Vagina (tissue), 2 donors: ENCODE results near the gene KMT2A. TPM values are rescaled to one million over a fixed set of nuclear protein-coding genes. Genes with fewer than 3 reads are reported as not detected.

Experiments used
- DNase-seq, 2 donors: peaks; one replicate each; pipeline ENCODE4 v3.0.0-alpha.2; 2017; ENCODE audit errors: extremely low spot score in 2 of 2
- H3K27ac ChIP-seq: fragments of 200-600 bp; sonication (generic); one replicate; pipeline ENCODE4 v1.5.1; 2019
- H3K27me3 ChIP-seq: fragments of 200-600 bp; sonication (generic); one replicate; pipeline ENCODE4 v1.5.1; 2019
- H3K36me3 ChIP-seq, 2 donors: fragments of 200-600 bp; sonication (generic); one replicate each; pipeline ENCODE4 v1.5.1; 2017 to 2019
- H3K4me1 ChIP-seq: fragments of 200-600 bp; sonication (generic); one replicate; pipeline ENCODE4 v1.5.1; 2019
- H3K4me3 ChIP-seq, 2 donors: fragments of 200-600 bp; sonication (generic); 1 replicate in 1 of 2; 2 replicates in 1 of 2; pipeline ENCODE4 v1.5.1; 2016 to 2019
- H3K9me3 ChIP-seq: fragments of 200-600 bp; sonication (generic); one replicate; pipeline ENCODE4 v1.5.1; 2019
- POLR2A ChIP-seq, 2 donors: fragments of 450-650 bp; IDR thresholded peaks; one replicate each; pipeline ENCODE4 v1.6.1; 2017; ENCODE audit warnings: antibody characterized with exemption in 2 of 2, mild to moderate bottlenecking in 2 of 2, moderate library complexity in 2 of 2
- POLR2AphosphoS5 ChIP-seq, 2 donors: sonication (generic); formaldehyde crosslinking; IDR thresholded peaks; one replicate each; pipeline ENCODE4 v1.9.0; 2017; ENCODE audit warnings: antibody characterized with exemption in 2 of 2, mild to moderate bottlenecking in 2 of 2, low read depth in 1 of 2; ENCODE audit not compliant: insufficient read depth in 1 of 2
- intact Hi-C: fragments of 100-400 bp; cut with DNase I; formaldehyde crosslinking; loops from one replicate; pipeline ENCODE4 v1.15.1; 2023
- total RNA-seq: library from RNA; depleted of rRNA; stranded (reverse); fragments of >200 nt; gene quantifications from one replicate; pipeline ENCODE4 v1.2.3, GENCODE V29; 2016
- TF ChIP-seq, protein P1 (sequence below), 3 experiments: fragments of 450-650 bp in 2 of 3; fragments of 200-600 bp in 1 of 3; sonication (generic) in 1 of 3; IDR thresholded peaks; one replicate each; pipeline ENCODE4 v1.5.1; 2017 to 2019; ENCODE audit warnings: antibody characterized with exemption in 3 of 3, mild to moderate bottlenecking in 2 of 3, moderate library complexity in 2 of 3

KMT2A gene
- total RNA-seq, 1 donor from 2014 or later, result 72.7 TPM

GRCh38 chr11:118533769-118534729, 97.8 kb downstream of the KMT2A start:
- TF ChIP-seq, protein P1, sequence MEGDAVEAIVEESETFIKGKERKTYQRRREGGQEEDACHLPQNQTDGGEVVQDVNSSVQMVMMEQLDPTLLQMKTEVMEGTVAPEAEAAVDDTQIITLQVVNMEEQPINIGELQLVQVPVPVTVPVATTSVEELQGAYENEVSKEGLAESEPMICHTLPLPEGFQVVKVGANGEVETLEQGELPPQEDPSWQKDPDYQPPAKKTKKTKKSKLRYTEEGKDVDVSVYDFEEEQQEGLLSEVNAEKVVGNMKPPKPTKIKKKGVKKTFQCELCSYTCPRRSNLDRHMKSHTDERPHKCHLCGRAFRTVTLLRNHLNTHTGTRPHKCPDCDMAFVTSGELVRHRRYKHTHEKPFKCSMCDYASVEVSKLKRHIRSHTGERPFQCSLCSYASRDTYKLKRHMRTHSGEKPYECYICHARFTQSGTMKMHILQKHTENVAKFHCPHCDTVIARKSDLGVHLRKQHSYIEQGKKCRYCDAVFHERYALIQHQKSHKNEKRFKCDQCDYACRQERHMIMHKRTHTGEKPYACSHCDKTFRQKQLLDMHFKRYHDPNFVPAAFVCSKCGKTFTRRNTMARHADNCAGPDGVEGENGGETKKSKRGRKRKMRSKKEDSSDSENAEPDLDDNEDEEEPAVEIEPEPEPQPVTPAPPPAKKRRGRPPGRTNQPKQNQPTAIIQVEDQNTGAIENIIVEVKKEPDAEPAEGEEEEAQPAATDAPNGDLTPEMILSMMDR (IDR thresholded peaks at IDR 0.05), result no peak
- no peak for TF ChIP-seq POLR2A (IDR thresholded peaks at IDR 0.05)
- TF ChIP-seq POLR2AphosphoS5 (IDR thresholded peaks at IDR 0.05; ENCODE audit: insufficient read depth in 1 of 2, low read depth in 1 of 2), result no peak
- H3K4me1 ChIP-seq, result peaks cover 27% of the 10 kb centered on the region
- DNase-seq, result no peak
- H3K36me3 ChIP-seq, result no peaks in the 10 kb centered on the region
- no peaks in the 10 kb centered on the region for H3K9me3 ChIP-seq
- no peaks in the 10 kb centered on the region for H3K27me3 ChIP-seq
- no peak overlapping the region for H3K4me3 ChIP-seq
- intact Hi-C loops, result no loop called here
- H3K27ac ChIP-seq, result no peak overlapping the region

DNA sequence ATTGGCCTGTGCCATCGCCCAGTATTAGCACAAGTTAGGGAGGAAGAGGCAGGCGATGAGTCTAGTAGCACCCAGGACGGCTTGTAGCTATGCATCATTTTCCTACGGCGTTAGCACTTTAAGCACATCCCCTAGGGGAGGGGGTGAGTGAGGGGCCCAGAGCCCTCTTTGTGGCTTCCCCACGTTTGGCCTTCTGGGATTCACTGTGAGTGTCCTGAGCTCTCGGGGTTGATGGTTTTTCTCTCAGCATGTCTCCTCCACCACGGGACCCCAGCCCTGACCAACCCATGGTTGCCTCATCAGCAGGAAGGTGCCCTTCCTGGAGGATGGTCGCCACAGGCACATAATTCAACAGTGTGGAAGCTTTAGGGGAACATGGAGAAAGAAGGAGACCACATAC, 99.0 kb downstream of the KMT2A start:
- Histone ChIP-seq H3K4me3 (no peak overlapping the region), H3K27me3 (no peaks in the 10 kb centered on the region), H3K9me3 (no peaks in the 10 kb centered on the region), H3K36me3 (no peaks in the 10 kb centered on the region), H3K27ac (no peak overlapping the region), H3K4me1 (peaks cover 15% of the 10 kb centered on the region)
- no peak for TF ChIP-seq POLR2A (IDR thresholded peaks at IDR 0.05)
- no peak for TF ChIP-seq POLR2AphosphoS5 (IDR thresholded peaks at IDR 0.05; ENCODE audit: insufficient read depth in 1 of 2, low read depth in 1 of 2)
- TF ChIP-seq, protein P1 (IDR thresholded peaks at IDR 0.05), result no peak
- intact Hi-C loops, result no loop called here
- DNase-seq, result no peak

DNA sequence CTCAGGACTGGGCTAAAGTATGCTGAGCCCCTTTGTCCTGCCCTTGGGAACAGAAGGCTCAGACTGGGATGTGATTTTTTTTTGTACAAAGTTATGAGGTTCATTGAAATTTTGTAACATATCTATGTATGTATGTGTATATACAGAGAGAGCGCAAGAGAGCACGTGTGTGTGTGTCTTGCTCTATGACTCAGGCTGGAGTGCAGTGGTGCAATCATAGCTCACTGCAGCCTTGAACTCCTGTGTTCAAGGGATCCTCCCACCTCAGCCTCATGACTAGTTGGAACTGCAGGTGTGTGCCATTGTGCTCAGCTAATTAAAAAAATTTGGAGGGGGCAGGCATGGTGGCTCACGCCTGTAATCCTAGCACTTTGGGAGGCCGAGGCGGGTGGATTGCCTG, 100.4 kb downstream of the KMT2A start:
- Histone ChIP-seq H3K4me1 (peaks cover 6% of the 10 kb centered on the region), H3K9me3 (no peaks in the 10 kb centered on the region), H3K36me3 (no peaks in the 10 kb centered on the region), H3K4me3 (no peak overlapping the region), H3K27me3 (no peaks in the 10 kb centered on the region), H3K27ac (no peak overlapping the region)
- intact Hi-C loops, result no loop called here
- DNase-seq, result no peak
- TF ChIP-seq, protein P1 (IDR thresholded peaks at IDR 0.05), result no peak
- no peak for TF ChIP-seq POLR2AphosphoS5 (IDR thresholded peaks at IDR 0.05; ENCODE audit: insufficient read depth in 1 of 2, low read depth in 1 of 2)
- TF ChIP-seq POLR2A (IDR thresholded peaks at IDR 0.05), result no peak

GRCh38 chr11:118537409-118537980, 101.2 kb downstream of the KMT2A start:
- Histone ChIP-seq H3K9me3 (no peaks in the 10 kb centered on the region), H3K27me3 (no peaks in the 10 kb centered on the region), H3K4me1 (no peaks in the 10 kb centered on the region), H3K27ac (no peak overlapping the region), H3K4me3 (no peak overlapping the region), H3K36me3 (no peaks in the 10 kb centered on the region)
- TF ChIP-seq, protein P1 (IDR thresholded peaks at IDR 0.05), result no peak
- TF ChIP-seq POLR2A (IDR thresholded peaks at IDR 0.05) (no peak), POLR2AphosphoS5 (IDR thresholded peaks at IDR 0.05; ENCODE audit: insufficient read depth in 1 of 2, low read depth in 1 of 2) (no peak)
- intact Hi-C loops, result no loop called here
- DNase-seq, result no peak
